ENCODE results near the gene FSIP1.

GRCh38 chr15:39585389-39585841 is 197.2 kb downstream of the FSIP1 start:
- TF ChIP-seq CTCF (IDR thresholded peaks at IDR 0.05) (no peak), POLR2A (IDR thresholded peaks at IDR 0.05) (no peak)
